IMR-90 (cell line): ENCODE measurements around the gene PPP1R14C. TPM values are rescaled to one million over a fixed set of nuclear protein-coding genes. Genes with fewer than 3 reads are reported as not detected.

Experiments
- ATAC-seq: fragments of 200-7000 bp; cut with Tn5 transposase; 2 replicates; pipeline ENCODE4 v1.9.1; 2020; ENCODE audit warnings: low read depth, mild to moderate bottlenecking, moderate library complexity
- BruUV-seq: library from RNA; stranded (reverse); fragments of 400-500 nt; replicated peaks from 2 replicates; lab custom pipeline; 2021; lab: Mats Ljungman, UMichigan
- CTCF ChIA-PET: fragments of 300-600 bp; formaldehyde crosslinking; extraction: SDS; loops from one replicate; lab custom pipeline; 2021; ENCODE audit warnings: antibody characterized with exemption; lab: Yijun Ruan, JAX
- POLR2A ChIA-PET: fragments of 300-600 bp; sonication (Branson Sonifier 250); formaldehyde crosslinking; loops from one replicate; lab custom pipeline; 2022; ENCODE audit warnings: antibody characterized with exemption; ENCODE audit not compliant: unreplicated experiment; lab: Charles Lee
- DNase-seq: peaks from one replicate; pipeline ENCODE4 v3.0.0; 2013
- H2AFZ ChIP-seq: replicated peaks from 2 replicates; pipeline ENCODE3; 2013; ENCODE audit warnings: low read length, mild to moderate bottlenecking; ENCODE audit not compliant: poor library complexity
- H2AK5ac ChIP-seq: 2 replicates; pipeline ENCODE4 v1.6.1; 2013; ENCODE audit warnings: low read depth, low read length, inconsistent platforms
- H2AK9ac ChIP-seq: replicated peaks from 2 replicates; pipeline ENCODE3; 2013; ENCODE audit warnings: mild to moderate bottlenecking, low read depth, low read length, moderate library complexity; ENCODE audit not compliant: poor library complexity
- H2BK120ac ChIP-seq: 2 replicates; pipeline ENCODE4 v1.6.1; 2013; ENCODE audit warnings: low read depth, low read length, inconsistent platforms
- H2BK15ac ChIP-seq: 3 replicates; pipeline ENCODE4 v1.6.1; 2013; ENCODE audit warnings: low read depth, low read length, inconsistent platforms
- H2BK20ac ChIP-seq: 2 replicates; pipeline ENCODE4 v1.6.1; 2013; ENCODE audit warnings: low read depth, mild to moderate bottlenecking, inconsistent platforms, low read length, moderate library complexity
- H2BK5ac ChIP-seq: 2 replicates; pipeline ENCODE4 v1.6.1; 2013; ENCODE audit warnings: mild to moderate bottlenecking, low read depth, low read length, inconsistent platforms; ENCODE audit not compliant: poor library complexity, severe bottlenecking
- H3K14ac ChIP-seq: replicated peaks from 2 replicates; pipeline ENCODE4 v1.6.1; 2013; ENCODE audit warnings: low read depth, low read length, inconsistent platforms
- H3K18ac ChIP-seq: 2 replicates; pipeline ENCODE4 v1.6.1; 2013; ENCODE audit warnings: low read depth, low read length, control low read depth
- H3K23ac ChIP-seq: 2 replicates; pipeline ENCODE4 v1.6.1; 2013; ENCODE audit warnings: low read depth, low read length, inconsistent platforms
- H3K27ac ChIP-seq: 2 replicates; pipeline ENCODE4 v1.5.1; 2013; ENCODE audit warnings: mild to moderate bottlenecking, control low read depth, low read length; ENCODE audit not compliant: insufficient read depth
- H3K27me3 ChIP-seq: 2 replicates; pipeline ENCODE4 v1.6.1; 2013; ENCODE audit warnings: low read length; ENCODE audit not compliant: control insufficient read depth, insufficient read depth
- H3K36me3 ChIP-seq: 2 replicates; pipeline ENCODE4 v1.6.1; 2013; ENCODE audit warnings: low read length, mixed read lengths; ENCODE audit not compliant: control insufficient read depth, insufficient read depth
- H3K4ac ChIP-seq: 2 replicates; pipeline ENCODE4 v1.6.1; 2013; ENCODE audit warnings: low read depth, low read length, inconsistent platforms
- H3K4me1 ChIP-seq: 2 replicates; pipeline ENCODE4 v1.6.1; 2013; ENCODE audit warnings: low read length, mixed read lengths; ENCODE audit not compliant: control insufficient read depth, insufficient read depth
- H3K4me2 ChIP-seq: 2 replicates; pipeline ENCODE4 v1.6.1; 2013; ENCODE audit warnings: low read depth, mild to moderate bottlenecking, control low read depth, low read length, moderate library complexity
- H3K4me3 ChIP-seq: 2 replicates; pipeline ENCODE4 v1.5.1; 2013; ENCODE audit warnings: low read depth, mild to moderate bottlenecking, control low read depth, low read length, moderate library complexity; ENCODE audit not compliant: insufficient read depth
- H3K56ac ChIP-seq: 2 replicates; pipeline ENCODE4 v1.6.1; 2013; ENCODE audit warnings: low read length, inconsistent platforms; ENCODE audit not compliant: insufficient read depth; ENCODE audit errors: extremely low read depth
- H3K79me1 ChIP-seq, 2 experiments: 2 replicates each; pipeline ENCODE4 v1.6.1; 2013; ENCODE audit warnings: low read length in 2 of 2, inconsistent platforms in 1 of 2, low read depth in 1 of 2
- H3K9ac ChIP-seq: 2 replicates; pipeline ENCODE4 v1.6.1; 2013; ENCODE audit warnings: low read depth, low read length, control low read depth
- H3K9me1 ChIP-seq: 2 replicates; pipeline ENCODE4 v1.6.1; 2013; ENCODE audit warnings: low read length, inconsistent platforms; ENCODE audit not compliant: insufficient read depth
- H3K9me3 ChIP-seq: 2 replicates; pipeline ENCODE4 v1.6.1; 2013; ENCODE audit warnings: low read length; ENCODE audit not compliant: control insufficient read depth, insufficient read depth
- H4K20me1 ChIP-seq: 2 replicates; pipeline ENCODE4 v1.6.1; 2013; ENCODE audit warnings: low read length, inconsistent platforms; ENCODE audit not compliant: insufficient read depth
- H4K5ac ChIP-seq: 2 replicates; pipeline ENCODE4 v1.6.1; 2013; ENCODE audit warnings: mild to moderate bottlenecking, low read depth, low read length, control low read depth
- H4K8ac ChIP-seq, 2 experiments: 2 replicates each; pipeline ENCODE4 v1.6.1; 2013; ENCODE audit warnings: low read depth in 2 of 2, low read length in 2 of 2, control low read depth in 1 of 2, inconsistent platforms in 1 of 2
- H4K91ac ChIP-seq: 2 replicates; pipeline ENCODE4 v1.6.1; 2013; ENCODE audit warnings: low read depth, low read length, inconsistent platforms; ENCODE audit not compliant: insufficient read depth
- BHLHE40 ChIP-seq: fragments of 150-350 bp; IDR thresholded peaks from 2 replicates; pipeline ENCODE4 v1.6.1; 2016; ENCODE audit warnings: mild to moderate bottlenecking, low read depth, low read length
- CEBPB ChIP-seq: IDR thresholded peaks from 2 replicates; pipeline ENCODE4 v1.6.1; 2012; ENCODE audit warnings: low read depth, low read length, improper control_type of control experiment
- CHD1 ChIP-seq: IDR thresholded peaks from 2 replicates; pipeline ENCODE4 v1.6.1; 2012; ENCODE audit warnings: low read depth, low read length, improper control_type of control experiment
- FOS ChIP-seq: fragments of 150-350 bp; IDR thresholded peaks from 2 replicates; pipeline ENCODE4 v1.6.1; 2016; ENCODE audit warnings: low read depth, low read length
- MAFK ChIP-seq: IDR thresholded peaks from 2 replicates; pipeline ENCODE4 v1.6.1; 2012; ENCODE audit warnings: low read depth, low read length, improper control_type of control experiment
- MAZ ChIP-seq: IDR thresholded peaks from 2 replicates; pipeline ENCODE4 v1.6.1; 2012; ENCODE audit warnings: low read depth, mild to moderate bottlenecking, low read length, improper control_type of control experiment, moderate library complexity, borderline replicate concordance
- MXI1 ChIP-seq: IDR thresholded peaks from 2 replicates; pipeline ENCODE4 v1.6.1; 2012; ENCODE audit warnings: low read depth, mild to moderate bottlenecking, low read length, moderate library complexity, borderline replicate concordance
- RAD21 ChIP-seq: IDR thresholded peaks from 2 replicates; pipeline ENCODE4 v1.6.1; 2012; ENCODE audit warnings: low read length, improper control_type of control experiment
- RCOR1 ChIP-seq: IDR thresholded peaks from 2 replicates; pipeline ENCODE4 v1.6.1; 2012; ENCODE audit warnings: mild to moderate bottlenecking, low read length, improper control_type of control experiment; ENCODE audit not compliant: insufficient replicate concordance
- RFX5 ChIP-seq: IDR thresholded peaks from 2 replicates; pipeline ENCODE4 v1.8.0; 2012; ENCODE audit warnings: low read depth, mild to moderate bottlenecking, low read length, moderate library complexity
- SMC3 ChIP-seq: fragments of 150-350 bp; IDR thresholded peaks from 2 replicates; pipeline ENCODE4 v1.6.1; 2016; ENCODE audit warnings: low read depth, mild to moderate bottlenecking, antibody characterized with exemption, low read length, moderate library complexity
- dilution Hi-C: fragments of 300-500 bp; cut with HindIII; formaldehyde crosslinking; loops from one replicate; pipeline ENCODE4 v1.14.3; 2018; ENCODE audit warnings: low sequenced_read_pairs; ENCODE audit not compliant: unreplicated experiment
- in situ Hi-C: fragments of 300-500 bp; cut with MboI; formaldehyde crosslinking; loops from 3 replicates; pipeline ENCODE4 v1.14.3; 2019; ENCODE audit warnings: low sequenced_read_pairs, inconsistent platforms, mixed read lengths
- intact Hi-C: fragments of 100-400 bp; cut with micrococcal nuclease; formaldehyde crosslinking; loops from 2 replicates; pipeline ENCODE4 v1.10.0; 2022
- polyA plus RNA-seq, 3 experiments: library from polyadenylated mRNA; depleted of rRNA; stranded (reverse); fragments of >200 nt; gene quantifications; 2 replicates each; pipeline ENCODE4 v1.2.3, GENCODE V29; 2012; ENCODE audit warnings: low replicate concordance in 1 of 3
- total RNA-seq: library from RNA; depleted of rRNA; stranded (reverse); fragments of >200 nt; gene quantifications from 2 replicates; pipeline ENCODE4 v1.2.3, GENCODE V29; 2012
- TF ChIP-seq, protein P1 (sequence below): fragments of 150-350 bp; IDR thresholded peaks from 2 replicates; pipeline ENCODE4 v1.6.1; 2016; ENCODE audit warnings: low read depth, mild to moderate bottlenecking, low read length, moderate library complexity, borderline replicate concordance
- TF ChIP-seq, protein P2 (sequence below): conservative IDR thresholded peaks from 2 replicates; pipeline ENCODE4 v1.5.1; 2012; ENCODE audit warnings: mild to moderate bottlenecking, low read depth, low read length, improper control_type of control experiment
- TF ChIP-seq, protein P3 (sequence below): fragments of 150-350 bp; IDR thresholded peaks from 2 replicates; pipeline ENCODE4 v1.6.1; 2017; ENCODE audit warnings: mild to moderate bottlenecking, antibody characterized with exemption, low read length, low read depth

Gene PPP1R14C
- total and polyA plus RNA-seq, 2 of the 4 experiments (the other 2 are of a cell fraction), result not detected

DNA sequence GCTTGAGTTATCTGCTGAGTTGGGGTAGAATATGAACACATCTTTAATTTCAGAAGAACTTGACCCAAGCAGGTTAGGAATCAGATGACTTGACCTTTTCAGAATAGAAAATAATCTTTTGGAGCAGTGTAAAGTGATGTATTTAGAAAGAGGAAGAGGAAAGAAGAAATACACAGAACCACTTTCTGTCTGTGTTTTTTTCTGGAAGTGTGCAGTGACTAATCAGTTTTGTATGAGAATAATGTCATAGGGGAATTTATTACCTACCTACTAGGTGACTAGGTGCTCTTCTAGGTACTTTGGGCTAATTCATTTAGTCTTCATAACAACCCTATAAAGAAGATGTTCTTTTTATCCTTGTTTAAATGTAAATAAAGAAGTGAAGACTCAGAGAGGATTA, 3.0 kb downstream of the PPP1R14C start:
- H2AK5ac ChIP-seq, result no peak overlapping the region
- dilution Hi-C loops (no loop called here), intact Hi-C loops (no loop called here), in situ Hi-C loops (no loop called here)
- peaks cover 55% of the 10 kb centered on the region for H3K27me3 ChIP-seq
- H3K18ac ChIP-seq, result no peak overlapping the region
- no peak for ATAC-seq
- H2AFZ ChIP-seq, result no peak overlapping the region
- no peak overlapping the region for H3K4me2 ChIP-seq
- TF ChIP-seq CHD1, result no peak
- no peak for TF ChIP-seq FOS
- TF ChIP-seq, protein P1, sequence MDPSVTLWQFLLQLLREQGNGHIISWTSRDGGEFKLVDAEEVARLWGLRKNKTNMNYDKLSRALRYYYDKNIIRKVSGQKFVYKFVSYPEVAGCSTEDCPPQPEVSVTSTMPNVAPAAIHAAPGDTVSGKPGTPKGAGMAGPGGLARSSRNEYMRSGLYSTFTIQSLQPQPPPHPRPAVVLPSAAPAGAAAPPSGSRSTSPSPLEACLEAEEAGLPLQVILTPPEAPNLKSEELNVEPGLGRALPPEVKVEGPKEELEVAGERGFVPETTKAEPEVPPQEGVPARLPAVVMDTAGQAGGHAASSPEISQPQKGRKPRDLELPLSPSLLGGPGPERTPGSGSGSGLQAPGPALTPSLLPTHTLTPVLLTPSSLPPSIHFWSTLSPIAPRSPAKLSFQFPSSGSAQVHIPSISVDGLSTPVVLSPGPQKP, result no peak
- TF ChIP-seq, protein P2, sequence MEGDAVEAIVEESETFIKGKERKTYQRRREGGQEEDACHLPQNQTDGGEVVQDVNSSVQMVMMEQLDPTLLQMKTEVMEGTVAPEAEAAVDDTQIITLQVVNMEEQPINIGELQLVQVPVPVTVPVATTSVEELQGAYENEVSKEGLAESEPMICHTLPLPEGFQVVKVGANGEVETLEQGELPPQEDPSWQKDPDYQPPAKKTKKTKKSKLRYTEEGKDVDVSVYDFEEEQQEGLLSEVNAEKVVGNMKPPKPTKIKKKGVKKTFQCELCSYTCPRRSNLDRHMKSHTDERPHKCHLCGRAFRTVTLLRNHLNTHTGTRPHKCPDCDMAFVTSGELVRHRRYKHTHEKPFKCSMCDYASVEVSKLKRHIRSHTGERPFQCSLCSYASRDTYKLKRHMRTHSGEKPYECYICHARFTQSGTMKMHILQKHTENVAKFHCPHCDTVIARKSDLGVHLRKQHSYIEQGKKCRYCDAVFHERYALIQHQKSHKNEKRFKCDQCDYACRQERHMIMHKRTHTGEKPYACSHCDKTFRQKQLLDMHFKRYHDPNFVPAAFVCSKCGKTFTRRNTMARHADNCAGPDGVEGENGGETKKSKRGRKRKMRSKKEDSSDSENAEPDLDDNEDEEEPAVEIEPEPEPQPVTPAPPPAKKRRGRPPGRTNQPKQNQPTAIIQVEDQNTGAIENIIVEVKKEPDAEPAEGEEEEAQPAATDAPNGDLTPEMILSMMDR, result no peak
- TF ChIP-seq CEBPB, result no peak
- TF ChIP-seq RCOR1, result no peak
- TF ChIP-seq MAFK, result no peak
- no peak for TF ChIP-seq MAZ
- no peak for TF ChIP-seq MXI1
- no peak for TF ChIP-seq SMC3
- TF ChIP-seq BHLHE40, result no peak
- TF ChIP-seq, protein P3, sequence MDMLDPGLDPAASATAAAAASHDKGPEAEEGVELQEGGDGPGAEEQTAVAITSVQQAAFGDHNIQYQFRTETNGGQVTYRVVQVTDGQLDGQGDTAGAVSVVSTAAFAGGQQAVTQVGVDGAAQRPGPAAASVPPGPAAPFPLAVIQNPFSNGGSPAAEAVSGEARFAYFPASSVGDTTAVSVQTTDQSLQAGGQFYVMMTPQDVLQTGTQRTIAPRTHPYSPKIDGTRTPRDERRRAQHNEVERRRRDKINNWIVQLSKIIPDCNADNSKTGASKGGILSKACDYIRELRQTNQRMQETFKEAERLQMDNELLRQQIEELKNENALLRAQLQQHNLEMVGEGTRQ, result no peak
- TF ChIP-seq RAD21, result no peak
- no peak for TF ChIP-seq RFX5
- no peaks in the 10 kb centered on the region for H3K36me3 ChIP-seq
- no peaks in the 10 kb centered on the region; the same call in 1 of the 2 replicates for H3K4me1 ChIP-seq
- H2BK120ac ChIP-seq, result no peak overlapping the region
- H3K4ac ChIP-seq, result no peak overlapping the region
- H2BK20ac ChIP-seq, result no peak overlapping the region
- H3K27ac ChIP-seq, result no peak overlapping the region
- no peak overlapping the region for H2BK5ac ChIP-seq
- H4K5ac ChIP-seq, result no peak overlapping the region
- POLR2A ChIA-PET, result no interaction called here
- no peak overlapping the region for H4K8ac ChIP-seq
- no peak overlapping the region for H3K23ac ChIP-seq
- no peaks in the 10 kb centered on the region for H3K9me1 ChIP-seq
- no TSS peak for BruUV-seq
- no peaks in the 10 kb centered on the region for H4K20me1 ChIP-seq
- H3K9me3 ChIP-seq, result no peaks in the 10 kb centered on the region; the same call in 1 of the 2 replicates
- no peak for DNase-seq
- H2BK15ac ChIP-seq, result no peak overlapping the region
- CTCF ChIA-PET, result no interaction called here
- H4K91ac ChIP-seq, result no peak overlapping the region
- H3K9ac ChIP-seq, result no peak overlapping the region
- H3K4me3 ChIP-seq, result no peak overlapping the region
- no peak overlapping the region for H2AK9ac ChIP-seq
- H3K56ac ChIP-seq, result no peak overlapping the region
- no peaks in the 10 kb centered on the region for H3K79me1 ChIP-seq
- no peak overlapping the region for H3K14ac ChIP-seq
